A549 (cell line): ENCODE results near the gene NGFR. TPM values are rescaled to one million over a fixed set of nuclear protein-coding genes. Genes with fewer than 3 reads are reported as not detected.

ENCODE experiments used
- ATAC-seq, 2 experiments: fragments of 200-7000 bp in 1 of 2; fragments of >200 bp in 1 of 2; cut with Nextera tagmentation in 1 of 2; cut with Tn5 transposase in 1 of 2; 3 replicates each; pipeline versions ENCODE4 v1.8.0 to v1.9.1; 2018 to 2020; ENCODE audit warnings: mild to moderate bottlenecking in 1 of 2, moderate library complexity in 1 of 2
- CTCF ChIA-PET: fragments of 300-600 bp; sonication (Branson Sonifier 250); formaldehyde crosslinking; extraction: SDS; loops from one replicate; lab custom pipeline; 2021; ENCODE audit warnings: antibody characterized with exemption, inconsistent platforms; lab: Yijun Ruan, JAX
- POLR2A ChIA-PET: fragments of 350-600 bp; formaldehyde crosslinking; extraction: SDS; loops from one replicate; lab custom pipeline; 2021; ENCODE audit warnings: antibody characterized with exemption, inconsistent platforms; lab: Yijun Ruan, JAX
- DNase-seq, 2 experiments: peaks; one replicate each; pipeline versions ENCODE4 v3.0.0 to v3.0.0-alpha.2; 2011 to 2016; ENCODE audit warnings: low read depth in 1 of 2, low spot score in 1 of 2
- FAIRE-seq: peaks from 2 replicates; lab custom pipeline; 2011; peaks lifted over from hg19 to GRCh38; lab: Jason Lieb, UNC
- H3K27ac ChIP-seq, 2 experiments: fragments of >200 bp; sonication (Bioruptor Twin); formaldehyde crosslinking; 3 replicates each; pipeline ENCODE4 v1.5.1; 2016 to 2017
- H3K4me1 ChIP-seq: fragments of >200 bp; sonication (Bioruptor Twin); formaldehyde crosslinking; 3 replicates; pipeline ENCODE4 v1.6.1; 2016
- H3K4me2 ChIP-seq: fragments of >200 bp; sonication (Bioruptor Twin); formaldehyde crosslinking; 3 replicates; pipeline ENCODE4 v1.6.1; 2016
- H3K4me3 ChIP-seq: fragments of >200 bp; sonication (Bioruptor Twin); formaldehyde crosslinking; 3 replicates; pipeline ENCODE4 v1.5.1; 2016
- H3K9me3 ChIP-seq: fragments of >200 bp; sonication (Bioruptor Twin); formaldehyde crosslinking; 3 replicates; pipeline ENCODE4 v1.6.1; 2016
- ATOH8 ChIP-seq: fragments of 250-450 bp; sonication (Bioruptor Pico); IDR thresholded peaks from 2 replicates; pipeline ENCODE4 v1.5.0; 2020; ENCODE audit warnings: low read depth, mild to moderate bottlenecking, moderate library complexity
- CBX8 ChIP-seq: fragments of 200-600 bp; sonication (generic); IDR thresholded peaks from 2 replicates; pipeline ENCODE4 v1.6.1; 2016
- CHD2 ChIP-seq: fragments of 150-350 bp; IDR thresholded peaks from 2 replicates; pipeline ENCODE4 v1.6.1; 2014; ENCODE audit warnings: low read length; ENCODE audit not compliant: partially characterized antibody
- EHMT2 ChIP-seq: fragments of 200-600 bp; sonication (generic); IDR thresholded peaks from 2 replicates; pipeline ENCODE4 v1.6.1; 2016; ENCODE audit warnings: antibody characterized with exemption, low read depth, mild to moderate bottlenecking, moderate library complexity
- FOSB ChIP-seq: fragments of 250-450 bp; sonication (Bioruptor Pico); IDR thresholded peaks from 2 replicates; pipeline ENCODE4 v1.5.0; 2020; ENCODE audit warnings: mild to moderate bottlenecking, moderate library complexity
- FOSL2 ChIP-seq, 2 experiments: fragments of 450-650 bp in 1 of 2; fragments of >200 bp in 1 of 2; sonication (Bioruptor Twin) in 1 of 2; formaldehyde crosslinking; IDR thresholded peaks; 2 replicates each; pipeline versions ENCODE4 v1.5.0 to v1.6.1; 2016 to 2020; ENCODE audit warnings: mild to moderate bottlenecking in 1 of 2, moderate library complexity in 1 of 2
- HEYL ChIP-seq: fragments of 250-450 bp; sonication (Bioruptor Pico); IDR thresholded peaks from 2 replicates; pipeline ENCODE4 v1.8.0; 2021; ENCODE audit warnings: mild to moderate bottlenecking, moderate library complexity
- HOXB5 ChIP-seq: fragments of 250-450 bp; sonication (Bioruptor Pico); IDR thresholded peaks from 2 replicates; pipeline ENCODE4 v1.5.0; 2020; ENCODE audit warnings: mild to moderate bottlenecking, moderate library complexity
- KDM5A ChIP-seq: fragments of 200-600 bp; sonication (generic); IDR thresholded peaks from 2 replicates; pipeline ENCODE4 v1.6.1; 2016; ENCODE audit warnings: antibody characterized with exemption, mild to moderate bottlenecking
- NFE2L2 ChIP-seq: fragments of 150-350 bp; conservative IDR thresholded peaks from 2 replicates; pipeline ENCODE4 v1.6.1; 2014; ENCODE audit warnings: low read length
- NPAS2 ChIP-seq: fragments of 250-450 bp; sonication (Bioruptor Pico); IDR thresholded peaks from 2 replicates; pipeline ENCODE4 v1.8.0; 2022; ENCODE audit warnings: mild to moderate bottlenecking, moderate library complexity, borderline replicate concordance
- PHF8 ChIP-seq: fragments of 200-600 bp; sonication (generic); IDR thresholded peaks from 2 replicates; pipeline ENCODE4 v1.6.1; 2016; ENCODE audit warnings: low read depth, mild to moderate bottlenecking, antibody characterized with exemption, moderate library complexity, borderline replicate concordance
- REST ChIP-seq: fragments of 200-600 bp; sonication (generic); IDR thresholded peaks from 2 replicates; pipeline ENCODE4 v1.6.1; 2016; ENCODE audit warnings: antibody characterized with exemption, mild to moderate bottlenecking, moderate library complexity
- TFCP2L1 ChIP-seq: fragments of 250-450 bp; sonication (Bioruptor Pico); IDR thresholded peaks from 2 replicates; pipeline ENCODE4 v1.5.0; 2021; ENCODE audit warnings: mild to moderate bottlenecking
- TP53 ChIP-seq: fragments of 250-450 bp; sonication (Bioruptor Pico); IDR thresholded peaks from 2 replicates; pipeline ENCODE4 v1.5.0; 2021; ENCODE audit warnings: mild to moderate bottlenecking, moderate library complexity
- ZC3H11A ChIP-seq: fragments of 450-650 bp; IDR thresholded peaks from 2 replicates; pipeline ENCODE4 v1.6.1; 2014; ENCODE audit warnings: antibody characterized with exemption, mild to moderate bottlenecking
- ZFP36 ChIP-seq: fragments of 450-650 bp; IDR thresholded peaks from 2 replicates; pipeline ENCODE4 v1.6.1; 2014; ENCODE audit warnings: borderline replicate concordance; ENCODE audit not compliant: partially characterized antibody
- ZNF302 ChIP-seq: fragments of 250-450 bp; sonication (Bioruptor Pico); IDR thresholded peaks from 2 replicates; pipeline ENCODE4 v1.9.0; 2021; ENCODE audit warnings: inconsistent platforms, mild to moderate bottlenecking, moderate library complexity
- WGBS: methylation state at CpG from one replicate; pipeline ENCODE4 v1.1.6; 2017; ENCODE audit errors: missing lambda C conversion rate; 5-methylcytosine and 5-hydroxymethylcytosine counted together
- polyA plus RNA-seq, 4 experiments: library from polyadenylated mRNA; depleted of rRNA in 3 of 4; stranded (reverse); fragments of >200 nt; fragmentation: RNase III in 1 of 4; extraction: RNeasy Plus Mini Kit Qiagen cat#74134 plus additional on column Dnase treatment in 1 of 4; gene quantifications; 2 replicates in 3 of 4; 3 replicates in 1 of 4; pipeline ENCODE4 v1.2.3, GENCODE V29; 2011 to 2017

Gene NGFR
- polyA plus RNA-seq, 2 of the 4 experiments (the other 2 are of a cell fraction), result 0.13 to 0.18 TPM

- 24% methylated on average over 1 of the region's 1 CpG for WGBS
- Histone ChIP-seq H3K4me3 (no peak overlapping the region), H3K27ac (no peak overlapping the region), H3K9me3 (peaks cover 15% of the 10 kb centered on the region; the same call in 2 of the 3 replicates), H3K4me2 (no peak overlapping the region), H3K4me1 (no peaks in the 10 kb centered on the region)
- FAIRE-seq (no peak), ATAC-seq (peak in 1 of 2 experiments; percentile 16; a peak in 2 of 6 replicates), DNase-seq (no peak)
- CTCF ChIA-PET, result interaction anchor here (0.6 to 17.9 kb wide), 6 partner anchors 8 to 89 kb away, joined by 3 to 121 read pairs (median 4); no protein-coding TSS in a partner anchor
- no peak for TF ChIP-seq REST
- TF ChIP-seq FOSB (CRISPR knock-in tag), result no peak
- POLR2A ChIA-PET, result no interaction called here
Measured at GRCh38 chr17:49467175-49467574, 27.9 kb upstream of the NGFR start.

- TF ChIP-seq HEYL (CRISPR knock-in tag) (no peak), TP53 (CRISPR knock-in tag) (no peak), EHMT2 (no peak), PHF8 (no peak), CHD2 (no peak), ZFP36 (no peak), HOXB5 (CRISPR knock-in tag) (no peak), FOSL2 (IDR thresholded peaks at IDR 0.05) (no peak), FOSL2 (CRISPR knock-in tag; IDR thresholded peaks at IDR 0.05) (no peak), ATOH8 (CRISPR knock-in tag) (no peak), ZNF302 (CRISPR knock-in tag) (no peak), NFE2L2 (no peak)
- FAIRE-seq (no peak), ATAC-seq (no peak), DNase-seq (no peak)
- H3K27ac ChIP-seq, result no peak overlapping the region
- no peak overlapping the region for H3K4me3 ChIP-seq
- H3K4me2 ChIP-seq, result no peak overlapping the region
- peaks cover 7% of the 10 kb centered on the region; the same call in 2 of the 3 replicates for H3K9me3 ChIP-seq
- no peaks in the 10 kb centered on the region for H3K4me1 ChIP-seq
- POLR2A ChIA-PET, result no interaction called here
- CTCF ChIA-PET, result interaction anchor here (0.9 to 3.0 kb wide), 8 partner anchors 16 to 101 kb away, joined by 3 to 16 read pairs (median 4); no protein-coding TSS in a partner anchor
- 13% methylated on average over 1 of the region's 1 CpG for WGBS
Measured at GRCh38 chr17:49468811-49469385, 26.2 kb upstream of the NGFR start.

GRCh38 chr17:49469831-49470810 is 25.0 kb upstream of the NGFR start:
- no peaks in the 10 kb centered on the region for H3K4me1 ChIP-seq
- CTCF ChIA-PET, result interaction anchor here (0.7 to 3.0 kb wide), 10 partner anchors 9 to 100 kb away, joined by 3 to 16 read pairs (median 6); no protein-coding TSS in a partner anchor
- POLR2A ChIA-PET, result no interaction called here
- TF ChIP-seq NPAS2 (CRISPR knock-in tag) (no peak), ZC3H11A (no peak), REST (no peak), PHF8 (no peak), CBX8 (no peak), NFE2L2 (no peak), KDM5A (no peak), TFCP2L1 (no peak)
- TF ChIP-seq, all 56 proteins: peak for 0
- no peak overlapping the region for H3K4me3 ChIP-seq
- DNase-seq, result no peak
- peak overlapping the region; percentile 45; the same call in 2 of the 3 replicates for H3K4me2 ChIP-seq
- no peak for FAIRE-seq
- ATAC-seq, result no peak
- H3K27ac ChIP-seq, result no peak overlapping the region
- H3K9me3 ChIP-seq, result peaks cover 1% of the 10 kb centered on the region; the same call in 1 of the 3 replicates
- WGBS, result 41% methylated on average over 34 of the region's 52 CpGs
